ENCODE measurements around the gene TMEM178A.

The TMEM178A gene

DNA sequence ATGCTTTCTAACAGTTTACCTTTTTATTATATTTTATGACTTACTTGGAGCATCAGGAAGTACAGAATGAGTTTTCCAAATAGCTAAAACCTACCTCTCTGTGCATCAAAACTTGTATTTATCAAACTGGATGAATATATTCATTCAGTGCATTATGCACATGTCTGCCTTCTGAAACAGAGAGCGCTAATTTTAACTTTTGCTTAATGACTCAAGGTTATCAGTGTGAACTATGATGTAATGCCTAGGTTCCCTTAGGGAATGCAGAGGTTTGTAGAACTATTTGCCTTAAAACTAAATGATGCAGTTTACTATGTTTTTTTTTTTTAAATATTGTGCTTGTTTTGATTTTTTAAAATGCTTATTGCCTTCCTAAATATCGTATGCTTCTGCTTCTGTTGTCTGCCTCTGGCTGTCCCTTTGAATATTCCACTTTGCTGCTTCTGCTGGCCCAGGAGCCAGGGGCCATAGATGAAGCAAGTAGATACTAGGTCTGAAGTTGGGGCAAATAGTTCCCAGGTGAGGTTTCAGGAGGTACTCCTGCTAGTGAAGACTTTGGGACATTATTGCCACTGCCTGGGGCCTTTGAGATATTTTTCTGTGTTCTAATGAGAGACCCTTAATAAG is 16.5 kb downstream of the TMEM178A start:
- DNase-seq = no peak

DNA sequence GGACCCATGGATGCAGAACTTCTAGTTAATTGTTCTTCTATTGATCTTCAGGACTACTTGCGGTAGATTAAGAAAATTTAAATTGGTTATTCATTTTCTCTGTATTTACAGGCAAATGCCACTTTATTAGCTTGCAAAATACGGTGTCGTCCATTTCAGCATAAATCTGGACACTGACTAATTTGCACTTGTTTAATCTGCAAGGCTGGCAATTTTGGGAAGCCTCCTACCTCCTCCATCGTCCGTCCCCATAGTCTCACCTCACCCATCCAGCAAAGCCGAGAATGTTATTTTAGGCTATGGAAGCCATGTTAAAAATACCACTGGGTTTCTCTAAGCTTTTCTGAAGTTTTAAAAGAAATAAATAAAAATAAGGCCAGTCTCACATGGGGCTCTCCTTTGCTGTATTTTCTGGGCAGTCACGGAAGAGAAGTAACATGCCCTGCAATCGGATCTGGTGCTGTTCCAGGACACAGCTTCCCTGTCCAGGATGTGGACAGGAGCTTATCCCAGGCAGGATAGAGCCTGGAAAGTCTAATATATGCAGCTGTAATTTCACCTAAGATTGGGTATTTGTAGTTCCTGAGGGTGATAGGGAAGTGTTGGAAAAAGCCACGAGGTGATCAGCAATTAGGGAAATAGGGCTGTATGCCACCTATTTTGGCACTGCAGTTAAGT is 17.4 kb downstream of the TMEM178A start:
- no peak for DNase-seq

DNA sequence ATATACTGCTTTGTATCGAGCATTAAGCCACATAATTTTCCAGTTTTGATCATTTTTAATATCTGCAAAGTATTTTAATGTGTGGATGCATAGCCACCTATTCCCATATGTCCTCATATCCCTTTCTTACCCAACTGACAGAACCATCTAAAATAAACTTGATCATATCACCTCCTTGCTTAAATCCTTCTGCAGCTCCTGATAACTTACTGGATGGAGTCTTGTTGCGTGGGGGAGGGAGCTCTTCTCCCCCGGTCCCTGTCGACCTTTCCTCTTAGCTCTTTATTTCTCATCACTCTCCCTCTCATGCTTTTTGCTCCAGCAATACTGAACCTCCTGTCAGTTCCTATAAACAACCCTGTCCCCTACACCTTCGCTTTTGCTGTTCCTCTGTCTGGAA is 18.7 kb downstream of the TMEM178A start:
- DNase-seq = no peak

DNA sequence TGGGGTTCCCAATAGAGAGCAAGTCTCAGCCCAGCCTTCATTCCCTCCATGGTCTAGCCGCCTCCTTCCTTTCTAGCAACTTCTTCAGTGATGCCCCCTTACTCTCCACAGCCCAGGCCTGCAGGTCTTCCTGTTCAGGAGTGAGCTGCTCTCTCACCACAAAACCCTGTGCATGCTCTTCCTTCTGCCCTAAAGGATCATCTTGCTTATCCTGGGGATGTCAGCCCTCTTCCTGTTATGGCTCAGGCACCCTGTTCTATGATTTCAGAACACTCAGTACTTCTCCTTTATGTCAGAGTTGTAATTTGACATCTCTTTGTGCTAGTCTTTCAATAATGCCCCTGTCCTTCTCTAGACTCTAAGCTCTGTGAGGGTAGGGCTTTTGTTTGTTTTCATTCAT is 19.4 kb downstream of the TMEM178A start:
- no peak for DNase-seq

DNA sequence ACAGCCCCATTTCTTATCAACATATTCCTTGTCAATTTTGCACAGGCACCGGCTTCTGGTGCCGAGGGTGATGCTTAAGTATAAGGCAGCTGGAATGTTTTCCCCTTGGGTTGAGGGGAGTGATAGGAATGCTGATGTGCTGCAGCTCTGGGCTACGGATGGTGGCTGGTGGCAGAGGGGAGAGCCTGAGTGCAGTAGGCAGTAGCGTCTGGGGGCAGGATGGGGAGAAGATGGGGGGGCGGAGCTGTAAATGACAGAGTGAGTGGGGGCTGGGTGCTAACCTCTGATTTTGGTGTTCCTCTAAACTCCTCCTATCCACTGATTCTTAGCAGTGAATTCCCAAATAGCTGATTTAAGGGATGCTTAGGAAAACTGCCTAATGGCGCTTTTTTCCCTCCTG is 20.7 kb downstream of the TMEM178A start:
- DNase-seq = no peak

DNA sequence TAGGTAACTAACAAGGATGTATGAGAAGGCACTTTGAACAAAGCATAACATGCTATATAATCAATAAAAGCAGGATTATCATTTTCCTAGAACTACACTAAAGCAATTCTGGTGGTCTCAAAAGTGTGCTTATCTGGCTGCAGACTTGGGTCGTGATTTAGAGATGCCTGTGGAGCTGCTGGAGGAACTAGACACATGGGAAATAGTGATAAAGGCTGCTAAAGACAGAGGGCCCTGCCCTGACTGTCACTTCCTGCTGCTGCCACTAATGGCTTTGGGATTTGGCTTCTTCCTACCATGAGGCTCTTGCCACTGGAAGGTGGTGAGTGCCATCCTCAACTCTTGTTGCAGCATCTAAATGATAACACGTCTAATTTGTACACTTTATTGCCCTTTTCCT is 22.5 kb downstream of the TMEM178A start:
- no peak for DNase-seq

DNA sequence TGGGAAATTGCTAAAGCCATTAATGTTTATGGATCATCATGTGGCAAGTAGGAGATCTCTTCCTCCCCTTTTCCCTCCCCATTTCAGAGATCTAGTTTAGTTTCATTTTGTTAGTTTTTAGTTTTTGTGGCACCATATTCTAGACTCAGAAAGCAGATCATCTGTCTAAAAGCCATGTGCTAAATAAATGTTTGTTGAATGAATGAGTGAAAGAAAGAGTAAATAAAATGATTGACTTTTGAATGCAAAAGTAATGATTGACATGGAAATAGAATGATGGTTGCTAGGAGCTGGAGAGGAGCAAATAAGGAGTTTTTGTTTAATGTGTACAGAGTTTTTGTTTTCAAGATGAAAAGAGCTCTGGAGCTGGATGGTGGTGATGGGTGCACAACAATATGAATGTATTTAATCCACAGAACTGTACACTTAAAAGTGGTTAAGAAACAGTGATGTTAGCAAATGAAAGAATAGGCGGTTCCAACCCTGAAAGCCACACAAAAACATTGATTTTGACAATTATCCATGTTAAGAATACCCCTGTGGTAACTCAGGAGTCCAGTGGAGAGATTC is 23.6 kb downstream of the TMEM178A start:
- no peak for DNase-seq

DNA sequence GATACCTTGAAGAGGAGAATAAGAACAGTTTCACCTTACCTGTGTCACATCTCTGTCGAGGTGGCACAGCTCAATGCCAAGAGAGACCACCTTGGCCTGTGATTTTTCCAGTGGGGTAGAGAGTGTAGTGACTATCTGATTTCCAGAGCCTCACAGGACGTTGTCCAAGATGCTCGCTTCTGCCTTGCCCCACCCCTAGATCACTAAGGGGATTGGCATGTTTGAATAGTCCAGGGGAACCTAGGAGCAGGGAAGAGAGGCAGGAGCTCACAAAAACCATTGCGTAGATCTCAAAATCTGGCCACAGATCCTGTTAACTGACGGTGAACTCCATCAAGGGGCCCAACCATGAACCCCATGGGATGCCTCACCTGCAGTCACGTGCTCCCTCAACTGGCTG is 24.2 kb downstream of the TMEM178A start:
- no peak for DNase-seq

DNA sequence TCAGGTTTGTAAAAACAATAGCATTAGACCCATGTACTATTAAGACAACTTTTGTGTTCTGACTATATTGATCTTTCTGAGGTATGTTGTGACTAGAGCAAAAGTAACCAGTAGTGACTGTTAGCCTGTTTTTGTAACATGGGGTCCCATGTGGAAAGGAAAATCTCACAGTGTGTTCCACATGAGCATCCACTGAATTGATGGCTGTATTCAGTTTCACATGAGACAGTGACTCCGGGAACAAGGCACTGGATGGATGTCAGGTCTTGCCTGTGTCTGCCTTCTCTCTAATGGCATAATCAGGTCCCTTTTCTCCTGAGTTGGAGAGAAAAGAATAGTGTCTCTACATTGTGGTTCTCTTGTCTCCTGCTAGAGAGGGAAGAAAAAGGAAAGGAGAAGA is 27.5 kb downstream of the TMEM178A start:
- no peak for DNase-seq

DNA sequence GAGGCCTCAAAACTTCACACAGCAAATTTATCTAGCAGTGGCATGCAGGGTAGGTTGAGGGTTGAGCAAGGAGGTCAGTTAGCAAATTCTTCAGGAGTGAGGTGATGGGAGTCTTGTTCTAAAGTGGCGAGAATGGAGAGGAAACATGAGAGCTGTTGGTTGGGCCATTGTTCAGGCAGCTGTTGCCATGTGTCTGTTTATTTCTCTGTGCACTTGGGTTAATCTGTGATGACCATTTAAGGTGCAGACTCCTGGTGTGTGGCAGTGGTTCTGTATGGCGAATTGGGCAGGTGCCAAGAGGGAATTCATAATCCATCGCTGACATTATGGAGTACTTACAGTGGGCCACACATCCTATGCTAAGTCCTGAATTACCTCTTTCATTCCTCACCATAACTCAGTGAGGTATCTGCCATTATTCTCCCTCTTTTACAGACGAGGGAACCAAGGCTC is 30.4 kb downstream of the TMEM178A start:
- DNase-seq = no peak

DNA sequence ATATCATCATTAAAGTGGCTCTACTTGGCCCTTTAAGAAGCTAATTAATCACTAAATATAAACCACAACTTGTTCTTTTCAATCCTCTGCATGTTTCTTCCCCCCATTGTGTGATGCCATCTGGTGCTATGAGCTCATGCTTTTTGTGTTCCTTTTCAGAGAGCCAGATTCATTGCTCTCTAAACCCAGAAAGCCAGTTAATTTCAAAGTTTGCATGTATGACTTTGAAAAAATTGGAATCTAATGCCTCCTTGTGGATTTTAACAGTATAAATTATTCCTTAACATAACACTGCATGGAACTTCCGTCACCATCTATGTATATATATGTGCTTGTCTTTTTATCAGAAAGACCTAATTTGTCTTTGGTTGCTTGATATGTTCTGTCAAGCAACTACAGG is 31.1 kb downstream of the TMEM178A start:
- no peak for DNase-seq

DNA sequence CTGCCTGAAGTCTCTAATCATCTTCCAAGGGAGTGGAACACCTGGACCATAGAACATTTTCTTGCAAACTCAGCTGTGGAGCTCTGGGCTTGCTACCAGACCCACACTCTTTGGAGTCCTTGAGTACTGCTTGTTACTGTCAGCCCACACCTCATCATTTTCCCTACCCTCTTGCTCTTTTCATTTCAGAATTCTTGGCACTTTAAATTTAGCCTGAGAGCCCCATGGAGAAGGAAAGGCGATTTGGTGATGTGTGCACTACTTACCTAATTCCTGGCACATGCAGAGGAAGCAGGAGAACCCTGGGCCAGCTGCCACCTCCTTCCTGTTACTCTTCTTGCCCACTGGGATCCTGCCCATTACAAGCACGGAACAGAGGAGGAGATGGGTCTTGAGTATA is 31.7 kb downstream of the TMEM178A start:
- no peak for DNase-seq

DNA sequence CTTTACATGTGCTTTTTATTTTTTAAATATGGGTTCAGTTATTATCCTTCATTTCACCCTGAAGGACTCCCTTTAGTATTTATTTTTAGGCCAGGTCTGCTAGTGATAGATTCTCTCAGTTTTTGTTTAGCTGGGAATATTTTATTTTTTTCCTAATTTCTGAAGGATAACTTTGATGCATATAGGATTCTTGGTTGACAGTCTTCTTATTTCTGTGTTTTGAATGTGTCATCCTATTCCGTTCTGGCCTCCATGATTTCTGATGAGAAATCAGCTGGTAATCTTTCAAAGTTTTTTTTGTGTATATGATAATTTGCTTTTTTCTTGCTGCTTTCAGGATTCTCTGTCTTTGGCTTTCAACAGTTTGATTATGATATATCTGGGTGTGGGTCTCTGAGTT is 35.4 kb downstream of the TMEM178A start:
- no peak for DNase-seq

DNA sequence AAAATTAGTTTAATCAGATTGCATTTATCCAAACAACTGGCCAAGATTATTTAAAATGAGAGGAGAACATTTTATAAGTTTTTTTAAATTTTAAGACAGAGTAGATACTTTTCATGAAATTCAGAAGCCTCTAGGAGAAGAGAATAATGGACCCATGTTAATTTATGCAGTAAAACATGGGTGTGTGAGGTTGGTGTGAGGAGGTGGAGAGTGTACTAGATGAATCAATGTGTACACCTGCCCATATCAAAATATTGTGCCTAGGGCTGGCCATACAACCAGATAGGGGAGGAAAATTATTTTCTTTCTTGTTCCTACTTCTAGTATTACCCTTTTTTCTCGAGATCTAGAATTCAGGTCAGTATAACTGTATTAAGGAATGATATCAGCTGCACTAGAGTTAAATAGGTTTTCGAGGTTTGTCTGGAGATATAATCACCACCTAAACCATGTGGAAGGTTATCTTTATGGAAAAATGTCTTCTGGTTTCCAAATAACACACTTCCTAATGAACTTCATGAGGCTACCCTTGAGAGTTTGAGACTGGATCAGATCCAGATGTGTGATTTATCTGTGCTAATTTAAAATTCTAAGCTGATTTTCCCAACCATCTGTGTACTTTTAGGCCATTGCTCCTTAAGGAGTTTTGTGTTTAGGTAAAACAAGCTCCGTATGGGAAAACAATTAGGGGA is 37.6 kb downstream of the TMEM178A start:
- DNase-seq = no peak

DNA sequence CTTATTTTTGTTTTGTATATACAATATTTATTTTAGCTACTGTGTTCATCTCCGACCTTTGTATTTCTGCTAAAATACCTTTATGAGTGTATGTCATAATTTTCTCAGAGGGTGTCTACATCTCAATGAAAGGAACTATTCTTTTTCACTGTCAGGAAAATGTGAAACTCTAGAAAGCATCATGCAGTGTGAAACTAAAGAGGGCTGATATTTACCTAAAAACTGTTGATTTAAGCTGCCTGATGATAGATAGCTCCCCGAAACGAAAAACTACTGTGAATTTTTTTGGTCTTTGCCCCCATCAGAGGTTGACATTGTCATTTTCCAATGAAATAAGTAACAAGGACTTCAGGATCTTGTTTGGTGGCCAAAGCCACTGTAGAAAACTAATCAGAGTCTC is 38.8 kb downstream of the TMEM178A start:
- DNase-seq = no peak

DNA sequence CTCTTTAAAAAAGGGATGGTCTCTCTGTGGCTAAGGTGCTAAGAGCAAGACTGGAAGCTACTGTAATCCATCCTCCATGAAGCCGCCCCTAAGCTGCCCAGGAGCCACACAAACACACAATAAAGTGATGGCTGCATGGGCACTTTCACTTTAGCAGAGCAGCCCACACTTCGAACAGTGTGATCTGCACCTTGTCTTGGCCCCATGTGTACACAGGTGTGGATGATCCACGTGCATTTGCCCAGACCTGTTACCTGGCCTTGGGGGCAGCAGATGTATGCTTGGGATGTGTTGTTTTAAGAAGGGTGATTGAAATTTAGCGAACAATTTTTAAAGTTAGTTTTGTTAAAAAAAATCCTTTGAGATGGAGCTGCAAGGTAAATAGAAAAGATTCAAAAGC is 39.9 kb downstream of the TMEM178A start:
- no peak for DNase-seq

DNA sequence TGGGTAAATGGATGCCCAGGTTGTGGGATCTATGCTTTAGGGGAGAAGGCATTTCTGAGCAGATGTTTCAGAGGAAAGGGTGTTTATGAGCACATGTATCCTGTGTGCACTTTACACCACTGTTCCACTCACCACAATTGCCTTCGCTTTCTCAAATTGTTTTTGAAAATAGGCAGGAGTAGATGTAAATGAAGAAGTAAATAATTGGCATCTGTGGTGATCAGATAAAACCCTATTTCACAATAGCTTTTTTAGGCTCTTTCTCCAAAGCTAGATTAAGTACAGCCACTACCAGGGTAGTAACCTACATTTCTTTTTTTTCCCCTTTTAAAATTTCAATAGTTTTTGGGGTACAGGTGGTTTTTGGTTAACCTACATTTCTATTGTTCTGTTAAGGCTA is 40.6 kb downstream of the TMEM178A start:
- no peak for DNase-seq

DNA sequence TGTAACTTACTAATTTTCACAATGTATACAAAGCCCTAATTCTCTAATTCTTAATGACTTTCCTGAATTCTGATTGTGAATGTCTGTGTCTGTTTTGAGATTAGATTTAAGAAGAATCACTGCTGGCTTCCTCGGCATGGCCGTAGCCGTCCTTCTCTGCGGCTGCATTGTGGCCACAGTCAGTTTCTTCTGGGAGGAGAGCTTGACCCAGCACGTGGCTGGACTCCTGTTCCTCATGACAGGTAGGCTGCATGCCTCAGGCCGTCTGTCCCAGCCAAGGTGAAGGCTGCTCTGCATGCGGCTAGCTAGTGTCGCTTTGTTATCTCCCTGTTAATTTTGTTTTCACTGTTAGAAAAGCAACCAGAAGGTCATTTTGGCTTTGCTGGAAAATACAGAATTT is 41.2 kb downstream of the TMEM178A start:
- no peak for DNase-seq

DNA sequence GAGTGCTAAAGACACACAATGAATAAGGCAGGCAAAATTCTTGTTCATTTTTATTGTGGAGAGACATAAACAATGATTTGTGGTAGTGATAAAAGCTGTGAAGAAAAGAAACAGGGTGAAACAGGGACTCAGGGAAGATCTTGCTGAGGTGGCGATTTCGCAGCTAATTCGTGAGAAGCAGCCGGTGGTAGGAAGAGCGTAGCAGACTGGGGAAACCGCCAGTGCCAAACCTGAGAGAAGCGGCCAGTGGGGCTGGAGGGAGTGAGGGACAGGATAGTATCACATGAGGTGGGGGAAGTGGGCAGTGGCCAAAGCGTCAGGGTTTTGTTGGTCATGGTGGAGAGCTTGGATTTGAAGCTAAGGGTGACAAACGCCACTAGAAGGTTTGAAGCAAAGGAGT is 42.3 kb downstream of the TMEM178A start:
- DNase-seq = no peak

DNA sequence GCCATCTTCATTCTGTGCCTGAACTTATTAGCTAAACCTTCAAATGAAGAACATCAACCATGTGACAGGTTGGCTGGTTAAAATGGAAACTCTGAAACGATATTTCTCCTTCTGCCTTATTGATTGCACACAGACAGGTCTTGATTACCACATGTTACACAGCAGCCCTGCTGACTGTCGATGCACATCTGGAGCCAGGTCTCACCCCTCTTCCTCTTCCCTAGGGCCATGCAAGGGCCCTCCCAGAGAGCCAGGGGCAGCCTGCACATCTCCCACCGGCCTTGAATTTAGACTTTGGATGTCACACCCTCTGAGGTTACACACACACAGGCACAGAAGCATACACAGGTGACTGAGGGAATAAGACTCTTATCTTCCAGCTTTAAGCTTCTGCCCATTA is 45.1 kb downstream of the TMEM178A start:
- DNase-seq = no peak

DNA sequence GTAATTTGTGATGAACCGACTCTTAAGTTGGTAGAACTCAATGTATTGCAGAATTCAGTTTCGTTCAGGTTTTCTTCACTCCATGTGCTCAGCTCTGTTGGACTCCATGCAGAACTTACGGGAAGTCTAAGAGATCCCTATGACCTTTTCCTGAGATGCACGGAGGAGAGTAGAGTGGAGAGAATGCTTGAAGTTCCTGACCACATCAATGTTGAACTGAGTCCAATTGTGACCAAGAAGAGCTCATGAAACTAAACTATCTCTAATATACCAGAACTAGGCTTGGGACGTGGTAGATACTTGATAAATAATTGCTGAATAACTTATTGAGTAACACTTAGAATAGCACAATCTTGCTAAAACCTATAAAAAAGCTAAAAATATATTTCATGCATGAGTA is 47.2 kb downstream of the TMEM178A start:
- DNase-seq = no peak

DNA sequence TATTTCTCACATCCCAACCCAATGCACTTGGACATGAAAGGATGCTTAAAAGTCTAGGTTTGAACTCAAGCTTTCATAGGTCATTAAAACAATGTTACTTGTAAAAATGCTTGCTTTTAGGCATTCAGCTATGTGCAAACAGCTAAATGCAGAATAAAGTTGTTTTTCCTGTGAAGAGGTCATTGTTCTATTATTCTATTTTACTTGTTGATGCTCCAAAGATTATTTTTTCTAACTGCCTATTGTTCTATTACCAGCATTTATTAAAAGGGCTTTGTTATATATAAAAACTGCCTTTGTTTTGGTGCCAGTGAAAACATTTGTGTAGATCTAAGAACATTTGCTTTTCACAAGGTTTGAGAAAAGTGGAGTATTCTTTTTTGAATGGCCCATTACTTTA is 49.4 kb downstream of the TMEM178A start:
- DNase-seq = no peak

DNA sequence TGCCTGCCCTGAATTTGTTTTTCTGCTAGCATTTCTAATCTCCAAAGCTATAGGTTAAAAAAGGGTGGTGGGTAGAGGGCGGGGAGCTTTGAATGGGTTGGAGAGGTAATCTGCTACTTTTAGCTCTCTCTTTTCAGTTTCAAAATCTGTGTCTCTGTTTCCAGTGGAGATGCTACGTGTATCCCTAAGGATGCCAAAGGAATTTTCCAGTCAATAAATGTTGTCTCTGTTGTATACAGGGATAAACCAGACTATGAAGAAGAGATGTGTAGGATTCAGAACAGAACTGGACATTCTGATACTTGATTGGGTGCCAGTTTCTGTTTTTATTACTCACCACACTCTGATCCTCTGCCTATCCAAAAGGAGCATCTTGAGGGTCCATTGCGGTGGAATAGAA is 50.1 kb downstream of the TMEM178A start:
- no peak for DNase-seq

DNA sequence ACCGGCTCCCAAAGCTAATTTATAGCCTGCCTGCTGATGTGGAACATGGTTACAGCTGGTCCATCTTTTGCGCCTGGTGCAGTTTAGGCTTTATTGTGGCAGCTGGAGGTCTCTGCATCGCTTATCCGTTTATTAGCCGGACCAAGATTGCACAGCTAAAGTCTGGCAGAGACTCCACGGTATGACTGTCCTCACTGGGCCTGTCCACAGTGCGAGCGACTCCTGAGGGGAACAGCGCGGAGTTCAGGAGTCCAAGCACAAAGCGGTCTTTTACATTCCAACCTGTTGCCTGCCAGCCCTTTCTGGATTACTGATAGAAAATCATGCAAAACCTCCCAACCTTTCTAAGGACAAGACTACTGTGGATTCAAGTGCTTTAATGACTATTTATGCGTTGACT is 51.4 kb downstream of the TMEM178A start:
- no peak for DNase-seq
